GM19193 (cell line): Measurements from ENCODE around the gene BABAM2.

ENCODE experiments used
- POLR2A ChIP-seq: IDR thresholded peaks from 4 replicates; pipeline ENCODE4 v1.6.1; 2011; ENCODE audit not compliant: insufficient read depth, insufficient read length; ENCODE audit errors: extremely low read depth

The BABAM2 gene

GRCh38 chr2:28119631-28120030 is 229.1 kb downstream of the BABAM2 start:
- no peak for TF ChIP-seq POLR2A

GRCh38 chr2:28128281-28128950 is 237.9 kb downstream of the BABAM2 start:
- TF ChIP-seq POLR2A, result no peak

DNA sequence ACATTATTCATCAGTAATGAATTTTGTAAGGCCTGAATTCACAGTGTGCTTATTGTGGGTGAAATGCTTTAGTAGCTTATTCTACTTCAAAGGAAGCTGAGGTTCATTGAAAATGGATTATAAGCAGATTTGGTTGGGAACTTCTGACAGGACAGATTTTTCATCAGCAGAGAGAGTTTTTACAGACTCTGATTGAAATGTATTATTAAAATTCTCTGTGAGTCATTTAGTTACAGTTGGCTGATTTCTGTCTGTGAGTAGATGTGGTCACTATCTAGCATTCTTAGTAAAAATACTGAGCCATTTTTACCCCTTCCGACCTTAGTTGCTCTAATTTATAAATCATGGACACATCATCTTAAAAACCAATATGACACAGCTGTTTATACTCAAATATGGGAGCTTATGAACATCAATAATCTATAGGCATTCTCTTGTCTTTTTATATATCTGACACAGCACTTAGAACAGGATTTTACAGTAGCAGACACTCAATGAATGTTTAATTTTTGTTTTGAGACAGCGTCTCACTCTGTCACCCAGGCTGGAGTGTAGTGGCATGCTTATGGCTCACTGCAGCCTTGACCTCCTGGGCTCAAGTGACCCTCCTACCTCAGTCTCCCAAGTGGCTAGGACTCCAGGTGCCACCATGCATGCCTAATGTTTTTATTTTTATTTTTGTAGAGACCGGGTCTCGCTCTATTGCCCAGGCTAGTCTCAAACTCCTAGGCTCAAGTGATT is 239.6 kb downstream of the BABAM2 start:
- no peak for TF ChIP-seq POLR2A

DNA sequence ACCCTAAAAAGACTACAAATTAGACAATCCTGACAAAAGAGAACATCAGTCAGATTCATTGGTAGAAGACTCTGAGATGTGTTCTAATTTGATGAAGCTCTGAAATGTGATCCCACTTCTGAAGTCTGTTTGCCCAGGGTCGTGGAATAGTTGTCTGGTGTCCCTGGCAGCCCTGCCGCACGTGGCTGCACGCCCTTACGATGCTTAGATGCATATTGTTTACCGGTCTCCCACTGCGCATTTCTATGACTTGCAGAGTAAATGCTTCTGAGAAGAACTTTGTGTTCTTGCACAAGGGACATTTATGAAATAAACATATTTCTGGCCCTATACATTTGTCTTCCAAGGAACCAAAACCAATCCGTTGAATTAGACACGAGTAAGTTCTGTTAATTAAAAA is 243.2 kb downstream of the BABAM2 start:
- TF ChIP-seq POLR2A, result no peak

GRCh38 chr2:28134262-28134812 is 243.8 kb downstream of the BABAM2 start:
- no peak for TF ChIP-seq POLR2A

- no peak for TF ChIP-seq POLR2A
Observed at GRCh38 chr2:28134857-28135256, 244.3 kb downstream of the BABAM2 start.

DNA sequence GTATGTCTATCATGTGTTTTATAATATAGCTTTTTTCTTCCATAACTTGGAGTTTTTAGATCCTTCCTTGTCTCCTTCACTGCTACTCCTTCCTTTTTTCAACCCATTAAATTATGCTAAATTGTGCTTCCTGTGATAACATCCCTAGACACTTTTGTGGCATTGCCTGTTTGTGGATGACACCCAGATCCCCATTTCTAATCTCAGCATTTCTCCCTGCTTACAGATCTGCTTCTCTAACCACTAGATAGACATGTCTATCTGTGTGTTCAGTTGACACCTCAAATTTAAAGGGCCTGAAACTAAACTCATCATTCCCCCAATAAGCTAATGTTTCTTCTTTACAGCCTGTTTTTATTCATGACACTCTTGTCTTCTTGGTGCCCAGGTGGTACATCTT is 244.8 kb downstream of the BABAM2 start:
- TF ChIP-seq POLR2A, result no peak

DNA sequence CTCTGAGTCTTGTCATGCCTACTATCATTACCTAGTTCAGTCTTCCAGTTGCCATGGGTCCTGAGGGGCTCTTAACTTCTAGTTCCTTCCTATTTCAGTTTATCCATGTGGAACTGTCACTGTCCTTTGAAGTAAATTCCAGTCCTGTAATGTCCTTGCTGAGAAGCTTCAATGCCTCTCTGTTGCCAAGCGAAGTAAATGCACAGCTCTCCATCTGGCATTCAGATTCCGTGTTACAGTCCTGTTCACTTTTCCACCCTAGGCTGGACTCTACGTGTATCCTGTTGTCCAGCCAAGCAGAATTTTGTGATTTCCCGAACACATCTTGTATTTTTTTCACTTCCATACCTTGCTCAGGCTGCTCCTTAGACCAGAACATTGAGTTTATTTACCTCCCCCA is 245.3 kb downstream of the BABAM2 start:
- TF ChIP-seq POLR2A, result no peak

GRCh38 chr2:28136556-28136955 is 246.0 kb downstream of the BABAM2 start:
- TF ChIP-seq POLR2A, result no peak

DNA sequence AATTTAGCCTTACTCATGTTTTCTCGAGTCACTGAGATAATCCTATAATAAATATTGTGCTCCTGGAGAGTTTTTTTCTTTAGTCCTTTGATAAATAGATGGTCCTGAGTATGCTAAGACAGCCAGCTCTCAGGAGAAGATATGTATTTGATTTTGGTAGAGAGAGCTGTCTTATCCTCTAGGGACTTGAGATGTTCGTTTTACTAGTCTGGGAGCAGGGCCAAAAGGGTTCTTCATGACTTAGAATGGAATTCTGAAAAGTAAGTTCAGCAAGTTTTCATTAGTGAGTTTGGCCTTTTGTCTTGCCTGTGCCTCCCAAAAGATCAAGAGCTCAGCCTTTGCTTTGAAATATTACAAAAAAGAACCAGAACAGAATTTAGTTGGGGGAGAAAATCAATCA is 246.7 kb downstream of the BABAM2 start:
- TF ChIP-seq POLR2A, result no peak

DNA sequence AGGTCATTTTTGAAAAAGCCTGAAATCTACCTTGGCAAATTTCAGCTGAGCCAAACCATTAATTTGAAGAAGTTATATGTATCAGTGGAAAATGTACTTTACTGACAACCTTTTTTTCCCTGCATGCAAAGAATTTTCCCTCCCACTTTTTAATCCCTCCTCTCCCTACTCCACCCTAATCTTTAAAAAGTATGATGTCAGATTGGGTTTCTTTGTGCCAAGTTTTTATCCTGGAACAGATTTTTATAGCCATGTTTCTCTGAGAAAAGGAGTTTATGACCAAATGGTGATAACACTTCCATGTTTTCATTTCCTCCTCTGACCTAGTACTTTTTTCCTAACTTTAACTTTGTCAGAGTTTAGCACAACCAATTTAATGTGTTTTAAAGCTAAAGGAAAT is 251.9 kb downstream of the BABAM2 start:
- TF ChIP-seq POLR2A, result no peak

GRCh38 chr2:28148000-28148399 is 257.5 kb downstream of the BABAM2 start:
- TF ChIP-seq POLR2A, result no peak

DNA sequence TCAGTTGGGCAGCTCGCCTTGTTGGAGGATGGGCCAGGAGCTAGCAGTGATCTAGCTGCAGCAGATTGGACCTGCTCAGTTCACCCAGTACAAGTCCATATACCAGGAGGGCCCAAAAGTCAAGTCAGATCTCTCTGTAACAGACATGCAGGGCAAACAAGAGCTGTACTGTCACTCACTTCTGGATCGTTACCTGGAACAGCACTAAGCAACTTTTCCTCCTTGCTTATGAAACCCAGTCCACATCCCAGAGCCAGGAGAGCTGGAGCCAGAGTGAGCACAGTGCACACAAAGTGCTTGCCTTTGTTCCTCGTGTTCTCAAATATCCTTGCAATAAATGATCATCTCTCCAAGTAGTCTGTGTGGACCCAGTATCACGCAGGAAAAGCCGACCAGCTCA is 258.0 kb downstream of the BABAM2 start:
- TF ChIP-seq POLR2A, result no peak

- TF ChIP-seq POLR2A, result no peak
Observed at GRCh38 chr2:28150236-28150915, 259.8 kb downstream of the BABAM2 start.

DNA sequence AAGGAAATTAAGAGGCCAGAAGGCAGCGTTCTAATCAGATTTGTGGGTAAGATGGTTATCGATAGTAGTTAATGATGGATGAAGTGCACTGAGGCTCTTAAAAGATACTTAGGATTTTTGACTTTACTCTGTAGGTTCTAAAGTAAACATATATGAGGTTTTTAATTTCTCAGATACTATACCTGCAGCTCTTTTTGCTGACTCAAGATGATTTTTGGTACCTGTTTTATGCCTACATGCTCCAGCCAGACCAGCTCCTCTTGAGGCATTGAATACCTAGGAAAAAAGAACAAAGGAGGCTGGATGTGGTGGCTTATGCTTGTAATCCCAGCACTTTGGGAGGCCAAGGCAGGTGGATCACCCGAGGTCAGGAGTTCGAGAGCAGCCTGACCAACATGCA is 260.5 kb downstream of the BABAM2 start:
- TF ChIP-seq POLR2A, result no peak
